H1 (cell line): ENCODE data around the gene MAP6. TPM values are rescaled to one million over a fixed set of nuclear protein-coding genes. Genes with fewer than 3 reads are reported as not detected.

Experiments
- CTCF ChIA-PET: fragments of 300-600 bp; sonication (Branson Sonifier 250); formaldehyde crosslinking; loops from one replicate; lab custom pipeline; 2021; ENCODE audit not compliant: partially characterized antibody; lab: Charles Lee
- POLR2A ChIA-PET: fragments of 300-600 bp; sonication (Branson Sonifier 250); formaldehyde crosslinking; loops from one replicate; lab custom pipeline; 2021; ENCODE audit warnings: inconsistent platforms; ENCODE audit not compliant: partially characterized antibody; lab: Charles Lee
- DNase-seq, 2 experiments: peaks; one replicate each; pipeline versions ENCODE4 v3.0.0 to v3.0.0-alpha.2; 2010 to 2022; ENCODE audit warnings: low spot score in 2 of 2, low read depth in 1 of 2, mixed read lengths in 1 of 2
- FAIRE-seq: peaks from 2 replicates; lab custom pipeline; 2011; peaks lifted over from hg19 to GRCh38; lab: Jason Lieb, UNC
- H2AFZ ChIP-seq: 2 replicates; pipeline ENCODE4 v1.8.1; 2012; ENCODE audit warnings: low read length, inconsistent platforms
- H2AK5ac ChIP-seq: 2 replicates; pipeline ENCODE4 v1.6.1; 2013; ENCODE audit warnings: low read depth, low read length
- H2BK120ac ChIP-seq: replicated peaks from 2 replicates; pipeline ENCODE3; 2013; ENCODE audit warnings: low read depth, low read length, inconsistent platforms
- H2BK12ac ChIP-seq: 2 replicates; pipeline ENCODE4 v1.6.1; 2013; ENCODE audit warnings: low read depth, low read length
- H2BK15ac ChIP-seq: 2 replicates; pipeline ENCODE4 v1.6.1; 2013; ENCODE audit warnings: low read length
- H2BK20ac ChIP-seq: 2 replicates; pipeline ENCODE4 v1.6.1; 2013; ENCODE audit warnings: low read length
- H2BK5ac ChIP-seq: 2 replicates; pipeline ENCODE4 v1.6.1; 2013; ENCODE audit warnings: low read depth, low read length
- H3K14ac ChIP-seq: 2 replicates; pipeline ENCODE4 v1.6.1; 2013; ENCODE audit warnings: inconsistent platforms; ENCODE audit not compliant: insufficient read length
- H3K18ac ChIP-seq: 2 replicates; pipeline ENCODE4 v1.6.1; 2013; ENCODE audit warnings: low read length; ENCODE audit errors: extremely low read depth
- H3K23ac ChIP-seq: 2 replicates; pipeline ENCODE4 v1.6.1; 2013; ENCODE audit warnings: inconsistent platforms; ENCODE audit not compliant: insufficient read length
- H3K23me2 ChIP-seq: 2 replicates; pipeline ENCODE4 v1.6.1; 2013; ENCODE audit warnings: low read depth, low read length
- H3K27ac ChIP-seq: 2 replicates; pipeline ENCODE4 v1.6.1; 2011; ENCODE audit warnings: low read depth, low read length, inconsistent platforms
- H3K27me3 ChIP-seq, 4 experiments: replicated peaks in 1 of 4; 1 replicate in 1 of 4; 2 replicates in 3 of 4; pipeline versions ENCODE4 v1.6.1 to v1.8.1; 2011 to 2013; ENCODE audit warnings: low read length in 3 of 4, mild to moderate bottlenecking in 3 of 4, inconsistent platforms in 2 of 4, mixed read lengths in 2 of 4, moderate library complexity in 1 of 4; ENCODE audit not compliant: control insufficient read depth in 3 of 4, insufficient read depth in 3 of 4; ENCODE audit errors: extremely low read depth in 1 of 4
- H3K36me3 ChIP-seq, 4 experiments: 2 replicates each; pipeline versions ENCODE4 v1.6.1 to v1.8.1; 2011 to 2013; ENCODE audit warnings: mild to moderate bottlenecking in 4 of 4, low read length in 3 of 4, moderate library complexity in 2 of 4, control low read depth in 1 of 4, inconsistent platforms in 1 of 4; ENCODE audit not compliant: insufficient read depth in 4 of 4, control insufficient read depth in 2 of 4
- H3K4ac ChIP-seq: replicated peaks from 2 replicates; pipeline ENCODE3; 2013; ENCODE audit warnings: low read length, low read depth, mixed read lengths, inconsistent platforms; ENCODE audit not compliant: insufficient read length
- H3K4me1 ChIP-seq, 4 experiments: replicated peaks in 1 of 4; 1 replicate in 1 of 4; 2 replicates in 3 of 4; pipeline versions ENCODE4 v1.6.1 to v1.8.1; 2011 to 2013; ENCODE audit warnings: low read length in 3 of 4, inconsistent platforms in 2 of 4, mixed read lengths in 1 of 4; ENCODE audit not compliant: insufficient read depth in 4 of 4, control insufficient read depth in 3 of 4
- H3K4me2 ChIP-seq, 2 experiments: 2 replicates each; pipeline versions ENCODE4 v1.6.1 to v1.8.1; 2011 to 2013; ENCODE audit warnings: low read depth in 2 of 2, low read length in 2 of 2, control low read depth in 1 of 2, inconsistent platforms in 1 of 2, mild to moderate bottlenecking in 1 of 2; ENCODE audit not compliant: insufficient read depth in 1 of 2
- H3K4me3 ChIP-seq, 4 experiments: fragments of 200-600, 300-600 bp in 1 of 4; sonication (generic), shearing (Covaris generic), sonication (Bioruptor Twin) in 1 of 4; 2 replicates each; pipeline versions ENCODE4 v1.5.1 to v1.8.1; 2011 to 2016; ENCODE audit warnings: low read length in 4 of 4, low read depth in 3 of 4, control low read depth in 2 of 4, inconsistent platforms in 2 of 4, mild to moderate bottlenecking in 2 of 4, mixed read lengths in 1 of 4, moderate library complexity in 1 of 4; ENCODE audit not compliant: insufficient read depth in 2 of 4; ENCODE audit errors: extremely low read depth in 1 of 4
- H3K56ac ChIP-seq: replicated peaks from 2 replicates; pipeline ENCODE3; 2013; ENCODE audit warnings: low read depth, mild to moderate bottlenecking, mixed read lengths, low read length, inconsistent platforms; ENCODE audit not compliant: insufficient read length
- H3K79me1 ChIP-seq: 2 replicates; pipeline ENCODE4 v1.6.1; 2013; ENCODE audit warnings: low read depth, low read length, control low read depth
- H3K79me2 ChIP-seq, 2 experiments: 2 replicates each; pipeline versions ENCODE4 v1.6.1 to v1.8.1; 2012 to 2013; ENCODE audit warnings: low read length in 2 of 2, mild to moderate bottlenecking in 2 of 2, inconsistent platforms in 1 of 2; ENCODE audit not compliant: insufficient read depth in 2 of 2, control insufficient read depth in 1 of 2
- H3K9ac ChIP-seq, 4 experiments: replicated peaks in 1 of 4; 1 replicate in 1 of 4; 2 replicates in 3 of 4; pipeline versions ENCODE4 v1.6.1 to v1.8.1; 2011 to 2013; ENCODE audit warnings: low read depth in 3 of 4, low read length in 3 of 4, control low read depth in 2 of 4, mild to moderate bottlenecking in 2 of 4, moderate library complexity in 2 of 4, inconsistent platforms in 1 of 4; ENCODE audit errors: extremely low read depth in 1 of 4
- H3K9me3 ChIP-seq, 2 experiments: 2 replicates each; pipeline versions ENCODE4 v1.6.1 to v1.8.1; 2012 to 2013; ENCODE audit warnings: mild to moderate bottlenecking in 2 of 2, moderate library complexity in 2 of 2, control low read depth in 1 of 2, inconsistent platforms in 1 of 2, low read depth in 1 of 2, low read length in 1 of 2, mixed read lengths in 1 of 2; ENCODE audit not compliant: insufficient read depth in 2 of 2
- H4K20me1 ChIP-seq, 2 experiments: replicated peaks in 1 of 2; 2 replicates each; pipeline versions ENCODE3 to v1.8.1; 2011 to 2013; ENCODE audit warnings: inconsistent platforms in 2 of 2, low read length in 2 of 2, mild to moderate bottlenecking in 1 of 2; ENCODE audit not compliant: insufficient read depth in 2 of 2, control insufficient read depth in 1 of 2
- H4K5ac ChIP-seq: 2 replicates; pipeline ENCODE4 v1.6.1; 2013; ENCODE audit warnings: low read length, low read depth, mixed read lengths, inconsistent platforms; ENCODE audit not compliant: insufficient read length
- H4K8ac ChIP-seq: 2 replicates; pipeline ENCODE4 v1.8.0; 2013; ENCODE audit warnings: mild to moderate bottlenecking, moderate library complexity, low read length, inconsistent platforms; ENCODE audit not compliant: insufficient read depth; ENCODE audit errors: extremely low read depth
- H4K91ac ChIP-seq: replicated peaks from 2 replicates; pipeline ENCODE3; 2013; ENCODE audit warnings: low read length, mixed read lengths, inconsistent platforms; ENCODE audit not compliant: insufficient read length
- WGBS, 2 experiments: shearing (Covaris generic) in 1 of 2; methylation state at CpG; one replicate each; pipeline versions ENCODE4 v1.1.6 to v1.1.7; 2013 to 2015; ENCODE audit warnings: low lambda C conversion rate in 2 of 2, mixed read lengths in 2 of 2, inconsistent platforms in 1 of 2, low coverage in 1 of 2, missing lambda C conversion rate in 1 of 2; ENCODE audit not compliant: insufficient replicate concordance in 2 of 2, insufficient coverage in 1 of 2, insufficient read length in 1 of 2; ENCODE audit errors: extremely low coverage in 1 of 2, missing lambda C conversion rate in 1 of 2; 5-methylcytosine and 5-hydroxymethylcytosine counted together
- polyA plus RNA-seq, 7 experiments: library from polyadenylated mRNA; depleted of rRNA in 3 of 7; stranded (reverse) in 5 of 7; unstranded in 2 of 7; fragments of >200 nt in 5 of 7; fragments of 200-250 nt in 2 of 7; gene quantifications; 1 replicate in 5 of 7; 2 replicates in 1 of 7; 4 replicates in 1 of 7; pipeline versions ENCODE4 v1.2.1 to v1.2.3, GENCODE V29; 2011 to 2013; ENCODE audit warnings: missing spikeins in 2 of 7, mixed read lengths in 2 of 7
- total RNA-seq: library from RNA; stranded (reverse); fragmentation: NEBNext Ultra II Directional; extraction: Animal tissue kit (Norgen Biotek cat#: 25700); gene quantifications from 2 replicates; pipeline ENCODE4 v1.2.1, GENCODE V29; 2021
- TF ChIP-seq, protein P1 (sequence below): IDR thresholded peaks from 2 replicates; pipeline ENCODE4 v1.6.1; 2011; ENCODE audit warnings: low read depth, mild to moderate bottlenecking, low read length; ENCODE audit not compliant: insufficient read depth

Gene MAP6
- total and polyA plus RNA-seq, 2 of the 8 experiments (the other 6 are each of a cell fraction or from before 2014, with no cell fraction given), result 0.54 to 0.89 TPM

DNA sequence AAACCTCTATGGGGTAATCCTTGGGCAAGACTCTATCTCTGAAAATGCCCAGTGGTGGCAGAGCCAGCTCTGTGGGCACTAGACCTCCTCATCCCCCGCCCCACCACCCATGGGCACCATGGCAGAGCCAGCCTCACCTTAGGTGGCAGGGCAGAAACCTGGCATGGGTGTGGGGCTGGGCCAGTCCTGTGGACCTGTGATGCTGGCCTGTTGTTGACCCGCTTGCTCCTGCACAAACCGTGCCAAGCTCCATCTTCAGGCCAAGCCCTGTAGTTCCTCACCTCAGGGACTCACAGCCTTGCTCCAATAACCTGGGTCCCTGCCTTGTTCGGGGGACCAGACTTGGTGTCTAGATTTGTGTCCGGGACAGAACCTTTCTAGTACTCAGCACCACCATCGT lies 115.7 kb downstream of the MAP6 start:
- H3K23ac ChIP-seq, result no peak overlapping the region
- no peak overlapping the region for H3K4me2 ChIP-seq
- no peak overlapping the region for H3K9ac ChIP-seq
- WGBS, 2 experiments, result 87% methylated on average over 4 of the region's 6 CpGs; no CpG with 5 or more reads in 1 of the 2 experiments
- no peaks in the 10 kb centered on the region for H3K36me3 ChIP-seq
- H2BK12ac ChIP-seq, result peak overlapping the region; percentile 97
- DNase-seq, result no peak
- H2BK120ac ChIP-seq, result peak overlapping the region; percentile 20
- H3K4me3 ChIP-seq, result no peak overlapping the region
- H3K79me1 ChIP-seq, result no peaks in the 10 kb centered on the region
- H3K23me2 ChIP-seq, result no peaks in the 10 kb centered on the region
- TF ChIP-seq, protein P1, sequence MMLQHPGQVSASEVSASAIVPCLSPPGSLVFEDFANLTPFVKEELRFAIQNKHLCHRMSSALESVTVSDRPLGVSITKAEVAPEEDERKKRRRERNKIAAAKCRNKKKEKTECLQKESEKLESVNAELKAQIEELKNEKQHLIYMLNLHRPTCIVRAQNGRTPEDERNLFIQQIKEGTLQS, result no peak
- H3K4me1 ChIP-seq, result peaks cover 2 to 17% (median 13%) of the 10 kb centered on the region in 4 experiments
- H2BK15ac ChIP-seq, result peak overlapping the region; percentile 75
- peak overlapping the region; percentile 75 for H3K18ac ChIP-seq
- ChIA-PET POLR2A (interaction anchor here (1.2 to 30.6 kb wide), 6 partner anchors 10 to 152 kb away, joined by 3 to 1120 read pairs (median 16); partner anchors contain the start of gene SERPINH1), CTCF (interaction anchor here (1.0 to 16.9 kb wide), 12 partner anchors 10 to 153 kb away, joined by 3 to 344 read pairs (median 8); no protein-coding TSS in a partner anchor)
- H4K91ac ChIP-seq, result peak overlapping the region; percentile 68
- H3K79me2 ChIP-seq, result no peaks in the 10 kb centered on the region
- H4K5ac ChIP-seq, result no peak overlapping the region
- no peak overlapping the region for H3K56ac ChIP-seq
- H3K27ac ChIP-seq, result no peak overlapping the region
- FAIRE-seq, result no peak
- H4K8ac ChIP-seq, result no peak overlapping the region
- H2AFZ ChIP-seq, result no peak overlapping the region
- peak overlapping the region; percentile 58 for H3K4ac ChIP-seq
- H2AK5ac ChIP-seq, result no peak overlapping the region; the same call in 1 of the 2 replicates
- no peaks in the 10 kb centered on the region for H4K20me1 ChIP-seq
- no peak overlapping the region for H3K14ac ChIP-seq
- peak overlapping the region; percentile 93; the same call in 1 of the 2 replicates for H2BK20ac ChIP-seq
- 0 out of 4 replicates have a peak, but pooled peaks cover 0 to 2% of the 10 kb centered on the region in 2 experiments for H3K9me3 ChIP-seq
- no peaks in the 10 kb centered on the region for H3K27me3 ChIP-seq
- peak overlapping the region; percentile 49; the same call in 1 of the 2 replicates for H2BK5ac ChIP-seq
